Omental fat pad (tissue), 4 donors: Measurements from ENCODE around the gene LEMD2. TPM values are rescaled to one million over a fixed set of nuclear protein-coding genes. Genes with fewer than 3 reads are reported as not detected.

Source experiments
- ATAC-seq: fragments of 150-250 bp; one replicate; pipeline ENCODE4 v1.9.1; 2016; ENCODE audit warnings: mild to moderate bottlenecking, moderate library complexity; ENCODE audit not compliant: low FRiP score
- DNase-seq: peaks from one replicate; pipeline ENCODE4 v3.0.0-alpha.2; 2019; ENCODE audit warnings: low spot score
- CTCF ChIP-seq, 3 donors: fragments of 450-650 bp; IDR thresholded peaks; one replicate each; pipeline ENCODE4 v1.5.1; 2016 to 2017; ENCODE audit warnings: antibody characterized with exemption in 3 of 3, mild to moderate bottlenecking in 3 of 3, moderate library complexity in 2 of 3
- total RNA-seq, 4 donors: library from RNA; depleted of rRNA; stranded (reverse); fragments of >200 nt; gene quantifications; one replicate each; pipeline ENCODE4 v1.1.0, GENCODE V29; 2016

LEMD2 gene
- total RNA-seq, 4 donors from 2014 or later: 25.8 to 75.0 (median 40.4) TPM

GRCh38 chr6:33774774-33775173 lies 14.2 kb downstream of the LEMD2 start:
- DNase-seq (no peak), ATAC-seq (no peak)
- TF ChIP-seq CTCF (IDR thresholded peaks at IDR 0.05): no peak

- ATAC-seq: no peak
- DNase-seq: no peak
- no peak for TF ChIP-seq CTCF (IDR thresholded peaks at IDR 0.05)
Measured at GRCh38 chr6:33772902-33773472, 15.9 kb downstream of the LEMD2 start.

GRCh38 chr6:33772082-33772830 lies 16.7 kb downstream of the LEMD2 start:
- DNase-seq: no peak
- no peak for ATAC-seq
- TF ChIP-seq CTCF (IDR thresholded peaks at IDR 0.05): no peak

- DNase-seq (no peak), ATAC-seq (peak; percentile 90)
- TF ChIP-seq CTCF (IDR thresholded peaks at IDR 0.05): peak in 2 of 3 donors; percentile 68 to 83
Measured at GRCh38 chr6:33771146-33772081, 17.5 kb downstream of the LEMD2 start.

GRCh38 chr6:33770833-33771145 lies 18.1 kb downstream of the LEMD2 start:
- DNase-seq: no peak
- no peak for TF ChIP-seq CTCF (IDR thresholded peaks at IDR 0.05)
- no peak for ATAC-seq

- no peak for ATAC-seq
- no peak for DNase-seq
- no peak for TF ChIP-seq CTCF (IDR thresholded peaks at IDR 0.05)
Measured at GRCh38 chr6:33770124-33770832, 18.7 kb downstream of the LEMD2 start.
